Measurements from ENCODE around the gene RNF214. TPM values are rescaled to one million over a fixed set of nuclear protein-coding genes. Genes with fewer than 3 reads are reported as not detected.

Gene RNF214
- total RNA-seq, 1 experiment from 2014 or later: 7.0 TPM

GRCh38 chr11:117188620-117189081 is 43.8 kb upstream of the RNF214 start:
- Histone ChIP-seq H2AFZ (ENCODE audit: low read length) (no peak overlapping the region), H3K27me3 (ENCODE audit: low read length) (no peaks in the 10 kb centered on the region), H3K36me3 (ENCODE audit: insufficient read depth, low read length) (no peaks in the 10 kb centered on the region), H3K9me2 (replicated peaks; ENCODE audit: insufficient read depth, low read length) (no peaks in the 10 kb centered on the region), H3K4me3 (ENCODE audit: low read length) (no peak overlapping the region), H3K9ac (ENCODE audit: low read length) (no peak overlapping the region), H3K9me3 (ENCODE audit: low read length) (no peaks in the 10 kb centered on the region), H3K4me1 (ENCODE audit: low read length) (peaks cover 32% of the 10 kb centered on the region), H4K20me1 (ENCODE audit: insufficient read depth, low read depth, low read length) (no peaks in the 10 kb centered on the region), H3K79me2 (ENCODE audit: low read length) (no peaks in the 10 kb centered on the region), H3K4me2 (ENCODE audit: low read depth, low read length, poor library complexity, severe bottlenecking) (no peak overlapping the region), H3K27ac (ENCODE audit: low read length) (no peak overlapping the region)
- no peak for DNase-seq

- Histone ChIP-seq H3K4me3 (ENCODE audit: low read length) (peak overlapping the region; percentile 36; the same call in 1 of the 2 replicates), H3K27me3 (ENCODE audit: low read length) (no peaks in the 10 kb centered on the region), H4K20me1 (ENCODE audit: insufficient read depth, low read depth, low read length) (no peaks in the 10 kb centered on the region), H3K79me2 (ENCODE audit: low read length) (no peaks in the 10 kb centered on the region), H3K9me3 (ENCODE audit: low read length) (no peaks in the 10 kb centered on the region), H2AFZ (ENCODE audit: low read length) (no peak overlapping the region), H3K4me2 (ENCODE audit: low read depth, low read length, poor library complexity, severe bottlenecking) (peak overlapping the region; percentile 57), H3K9ac (ENCODE audit: low read length) (peak overlapping the region; percentile 68), H3K4me1 (ENCODE audit: low read length) (peaks cover 32% of the 10 kb centered on the region), H3K36me3 (ENCODE audit: insufficient read depth, low read length) (no peaks in the 10 kb centered on the region), H3K27ac (ENCODE audit: low read length) (peak overlapping the region; percentile 72), H3K9me2 (replicated peaks; ENCODE audit: insufficient read depth, low read length) (no peaks in the 10 kb centered on the region)
- DNase-seq: peak; percentile 90
Measured at GRCh38 chr11:117189191-117189940, 43.1 kb upstream of the RNF214 start.

- peaks cover 32% of the 10 kb centered on the region for H3K4me1 ChIP-seq (ENCODE audit: low read length)
- H2AFZ ChIP-seq (ENCODE audit: low read length): no peak overlapping the region
Measured at GRCh38 chr11:117189941-117190544, 42.4 kb upstream of the RNF214 start.

GRCh38 chr11:117191680-117192400 is 40.6 kb upstream of the RNF214 start:
- Histone ChIP-seq H3K79me2 (ENCODE audit: low read length) (no peaks in the 10 kb centered on the region), H3K36me3 (ENCODE audit: insufficient read depth, low read length) (no peaks in the 10 kb centered on the region), H3K9ac (ENCODE audit: low read length) (no peak overlapping the region), H3K4me2 (ENCODE audit: low read depth, low read length, poor library complexity, severe bottlenecking) (no peak overlapping the region), H3K4me1 (ENCODE audit: low read length) (peaks cover 18% of the 10 kb centered on the region), H3K4me3 (ENCODE audit: low read length) (no peak overlapping the region), H3K27me3 (ENCODE audit: low read length) (no peaks in the 10 kb centered on the region), H3K27ac (ENCODE audit: low read length) (no peak overlapping the region), H4K20me1 (ENCODE audit: insufficient read depth, low read depth, low read length) (no peaks in the 10 kb centered on the region), H2AFZ (ENCODE audit: low read length) (no peak overlapping the region), H3K9me2 (replicated peaks; ENCODE audit: insufficient read depth, low read length) (no peaks in the 10 kb centered on the region), H3K9me3 (ENCODE audit: low read length) (no peaks in the 10 kb centered on the region)
- DNase-seq: no peak

More at GRCh38 chr11:117189941-117190544, 42.4 kb upstream of the RNF214 start:
- no peaks in the 10 kb centered on the region for H3K36me3 ChIP-seq (ENCODE audit: insufficient read depth, low read length)
- H3K27me3 ChIP-seq (ENCODE audit: low read length): no peaks in the 10 kb centered on the region
- H3K79me2 ChIP-seq (ENCODE audit: low read length): no peaks in the 10 kb centered on the region
- peak overlapping the region; percentile 57 for H3K4me2 ChIP-seq (ENCODE audit: low read depth, low read length, poor library complexity, severe bottlenecking)
- H3K9me3 ChIP-seq (ENCODE audit: low read length): no peaks in the 10 kb centered on the region
- DNase-seq: no peak
- H3K9me2 ChIP-seq (replicated peaks; ENCODE audit: insufficient read depth, low read length): no peaks in the 10 kb centered on the region
- peak overlapping the region; percentile 68 for H3K9ac ChIP-seq (ENCODE audit: low read length)
- H4K20me1 ChIP-seq (ENCODE audit: insufficient read depth, low read depth, low read length): no peaks in the 10 kb centered on the region
- H3K4me3 ChIP-seq (ENCODE audit: low read length): peak overlapping the region; percentile 36; the same call in 1 of the 2 replicates
- peak overlapping the region; percentile 72 for H3K27ac ChIP-seq (ENCODE audit: low read length)

GRCh38 chr11:117192401-117192875 is 40.0 kb upstream of the RNF214 start:
- H3K79me2 ChIP-seq (ENCODE audit: low read length): no peaks in the 10 kb centered on the region
- H3K9me3 ChIP-seq (ENCODE audit: low read length): no peaks in the 10 kb centered on the region
- no peak overlapping the region for H3K27ac ChIP-seq (ENCODE audit: low read length)
- no peak overlapping the region for H3K9ac ChIP-seq (ENCODE audit: low read length)
- no peak overlapping the region for H3K4me2 ChIP-seq (ENCODE audit: low read depth, low read length, poor library complexity, severe bottlenecking)
- no peak overlapping the region for H3K4me3 ChIP-seq (ENCODE audit: low read length)
- no peaks in the 10 kb centered on the region for H3K27me3 ChIP-seq (ENCODE audit: low read length)
- H3K4me1 ChIP-seq (ENCODE audit: low read length): peaks cover 18% of the 10 kb centered on the region
- no peak for DNase-seq
- no peaks in the 10 kb centered on the region for H4K20me1 ChIP-seq (ENCODE audit: insufficient read depth, low read depth, low read length)
- H3K36me3 ChIP-seq (ENCODE audit: insufficient read depth, low read length): no peaks in the 10 kb centered on the region
- no peak overlapping the region for H2AFZ ChIP-seq (ENCODE audit: low read length)
- H3K9me2 ChIP-seq (replicated peaks; ENCODE audit: insufficient read depth, low read length): no peaks in the 10 kb centered on the region

GRCh38 chr11:117193130-117194020 is 39.1 kb upstream of the RNF214 start:
- peak; percentile 2 for DNase-seq
- no peak overlapping the region for H3K27ac ChIP-seq (ENCODE audit: low read length)
- H3K9me3 ChIP-seq (ENCODE audit: low read length): no peaks in the 10 kb centered on the region

GRCh38 chr11:117194267-117194666 is 38.2 kb upstream of the RNF214 start:
- Histone ChIP-seq H3K27ac (ENCODE audit: low read length) (no peak overlapping the region), H4K20me1 (ENCODE audit: insufficient read depth, low read depth, low read length) (no peaks in the 10 kb centered on the region), H3K9me3 (ENCODE audit: low read length) (no peaks in the 10 kb centered on the region), H3K4me3 (ENCODE audit: low read length) (no peak overlapping the region), H3K79me2 (ENCODE audit: low read length) (no peaks in the 10 kb centered on the region), H3K9ac (ENCODE audit: low read length) (no peak overlapping the region), H3K4me1 (ENCODE audit: low read length) (peaks cover 12% of the 10 kb centered on the region), H3K36me3 (ENCODE audit: insufficient read depth, low read length) (no peaks in the 10 kb centered on the region), H3K4me2 (ENCODE audit: low read depth, low read length, poor library complexity, severe bottlenecking) (no peak overlapping the region), H2AFZ (ENCODE audit: low read length) (no peak overlapping the region), H3K27me3 (ENCODE audit: low read length) (no peaks in the 10 kb centered on the region), H3K9me2 (replicated peaks; ENCODE audit: insufficient read depth, low read length) (no peaks in the 10 kb centered on the region)
- peak; percentile 17 for DNase-seq

More at GRCh38 chr11:117193130-117194020, 39.1 kb upstream of the RNF214 start:
- H3K36me3 ChIP-seq (ENCODE audit: insufficient read depth, low read length): no peaks in the 10 kb centered on the region
- no peaks in the 10 kb centered on the region for H3K27me3 ChIP-seq (ENCODE audit: low read length)
- no peak overlapping the region for H2AFZ ChIP-seq (ENCODE audit: low read length)
- no peaks in the 10 kb centered on the region for H4K20me1 ChIP-seq (ENCODE audit: insufficient read depth, low read depth, low read length)
- H3K9me2 ChIP-seq (replicated peaks; ENCODE audit: insufficient read depth, low read length): no peaks in the 10 kb centered on the region
- no peak overlapping the region for H3K4me2 ChIP-seq (ENCODE audit: low read depth, low read length, poor library complexity, severe bottlenecking)
- no peaks in the 10 kb centered on the region for H3K79me2 ChIP-seq (ENCODE audit: low read length)
- H3K4me1 ChIP-seq (ENCODE audit: low read length): peaks cover 18% of the 10 kb centered on the region
- no peak overlapping the region for H3K9ac ChIP-seq (ENCODE audit: low read length)
- no peak overlapping the region for H3K4me3 ChIP-seq (ENCODE audit: low read length)
